Esophagus squamous epithelium (tissue), 4 donors: ENCODE data around the gene RAB10.

Source experiments
- CTCF ChIP-seq, 6 experiments: fragments of 450-650 bp in 4 of 6; fragments of 200-600 bp in 2 of 6; sonication (generic) in 2 of 6; IDR thresholded peaks; one replicate each; pipeline ENCODE4 v1.5.1; 2016 to 2019; ENCODE audit warnings: antibody characterized with exemption in 6 of 6, mild to moderate bottlenecking in 4 of 6, moderate library complexity in 4 of 6
- POLR2A ChIP-seq, 4 donors: fragments of 450-650 bp; IDR thresholded peaks; one replicate each; pipeline ENCODE4 v1.6.1; 2017; ENCODE audit warnings: antibody characterized with exemption in 4 of 4, mild to moderate bottlenecking in 4 of 4, moderate library complexity in 3 of 4

- TF ChIP-seq CTCF (IDR thresholded peaks at IDR 0.05) (no peak), POLR2A (IDR thresholded peaks at IDR 0.05) (no peak)
Measured at GRCh38 chr2:26011609-26011989, 22.3 kb upstream of the RAB10 start.
